ENCODE results near the gene PTK6. TPM values are rescaled to one million over a fixed set of nuclear protein-coding genes. Genes with fewer than 3 reads are reported as not detected.

PTK6 gene
- total RNA-seq, 4 donors from 2014 or later = under 0.01 TPM; not detected in 2

DNA sequence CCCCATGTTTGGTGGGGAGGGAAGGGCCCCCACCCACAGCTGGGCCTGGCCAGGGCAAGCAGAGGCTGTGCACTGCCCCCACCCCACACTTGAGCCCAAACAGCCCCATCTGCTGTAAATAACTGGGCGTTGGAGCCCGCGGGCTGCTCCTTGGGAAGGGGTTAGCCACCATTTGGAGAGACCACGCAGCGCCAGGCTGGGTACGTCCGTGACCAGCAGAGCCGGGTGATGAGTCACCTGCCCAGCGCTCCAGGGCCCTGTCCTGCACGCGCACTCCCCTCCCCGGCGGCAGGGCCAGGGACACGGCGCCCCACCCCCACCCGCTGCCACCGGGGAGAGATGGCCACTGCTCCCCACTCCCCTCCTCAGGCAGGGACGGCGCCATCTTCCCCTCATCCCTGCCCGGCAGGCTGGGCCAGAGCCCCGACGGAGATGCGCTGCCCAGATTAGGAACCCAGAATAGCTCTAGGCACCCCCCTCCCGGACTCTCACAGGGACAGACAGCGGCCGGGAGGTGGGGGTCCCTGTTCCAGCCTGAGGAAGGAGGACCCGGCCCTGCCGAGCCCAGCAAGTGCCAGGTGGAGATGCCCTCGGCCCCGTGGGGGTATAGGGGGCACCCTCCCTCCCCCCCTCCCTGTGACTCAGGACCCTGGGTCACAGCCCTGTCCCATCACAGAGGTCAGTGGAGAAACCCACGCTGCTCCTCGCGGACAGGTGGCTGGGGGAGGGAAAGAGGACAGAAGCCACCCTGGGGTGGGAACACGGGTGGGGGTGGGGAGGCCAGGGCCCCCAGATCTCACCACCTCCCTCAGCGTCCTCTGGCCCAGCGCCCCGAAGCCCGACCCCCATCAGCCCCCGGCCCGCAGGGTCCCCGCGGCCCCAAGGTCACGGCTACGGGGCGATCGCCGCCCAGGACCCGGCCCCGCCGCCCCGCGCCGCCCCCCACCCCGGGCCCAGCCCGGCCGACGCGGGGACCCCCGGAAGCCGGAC is 38.9 kb downstream of the PTK6 start:
- TF ChIP-seq POLR2A (IDR thresholded peaks at IDR 0.05) = no peak
- TF ChIP-seq, protein P1, sequence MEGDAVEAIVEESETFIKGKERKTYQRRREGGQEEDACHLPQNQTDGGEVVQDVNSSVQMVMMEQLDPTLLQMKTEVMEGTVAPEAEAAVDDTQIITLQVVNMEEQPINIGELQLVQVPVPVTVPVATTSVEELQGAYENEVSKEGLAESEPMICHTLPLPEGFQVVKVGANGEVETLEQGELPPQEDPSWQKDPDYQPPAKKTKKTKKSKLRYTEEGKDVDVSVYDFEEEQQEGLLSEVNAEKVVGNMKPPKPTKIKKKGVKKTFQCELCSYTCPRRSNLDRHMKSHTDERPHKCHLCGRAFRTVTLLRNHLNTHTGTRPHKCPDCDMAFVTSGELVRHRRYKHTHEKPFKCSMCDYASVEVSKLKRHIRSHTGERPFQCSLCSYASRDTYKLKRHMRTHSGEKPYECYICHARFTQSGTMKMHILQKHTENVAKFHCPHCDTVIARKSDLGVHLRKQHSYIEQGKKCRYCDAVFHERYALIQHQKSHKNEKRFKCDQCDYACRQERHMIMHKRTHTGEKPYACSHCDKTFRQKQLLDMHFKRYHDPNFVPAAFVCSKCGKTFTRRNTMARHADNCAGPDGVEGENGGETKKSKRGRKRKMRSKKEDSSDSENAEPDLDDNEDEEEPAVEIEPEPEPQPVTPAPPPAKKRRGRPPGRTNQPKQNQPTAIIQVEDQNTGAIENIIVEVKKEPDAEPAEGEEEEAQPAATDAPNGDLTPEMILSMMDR (IDR thresholded peaks at IDR 0.05) = no peak
- no peak for DNase-seq
- Histone ChIP-seq H3K4me3 (no peak overlapping the region), H3K27me3 (peaks cover 9 to 17% of the 10 kb centered on the region in 2 donors), H3K4me1 (peaks cover 0 to 10% of the 10 kb centered on the region in 2 donors), H3K36me3 (no peaks in the 10 kb centered on the region), H3K9me3 (no peaks in the 10 kb centered on the region), H3K27ac (no peak overlapping the region)
- intact Hi-C loops (cut with DNase I; ENCODE audit: low total_unique reads) = no loop called here

- Histone ChIP-seq H3K36me3 (no peaks in the 10 kb centered on the region), H3K27ac (no peak overlapping the region), H3K4me1 (peaks cover 0 to 10% of the 10 kb centered on the region in 2 donors), H3K9me3 (no peaks in the 10 kb centered on the region), H3K27me3 (peaks cover 9 to 17% of the 10 kb centered on the region in 2 donors), H3K4me3 (no peak overlapping the region)
- no peak for DNase-seq
- intact Hi-C loops (cut with DNase I; ENCODE audit: low total_unique reads) = no loop called here
- TF ChIP-seq, protein P1 (IDR thresholded peaks at IDR 0.05) = no peak
- TF ChIP-seq POLR2A (IDR thresholded peaks at IDR 0.05) = no peak
Observed at GRCh38 chr20:63497138-63497945, 39.8 kb downstream of the PTK6 start.

DNA sequence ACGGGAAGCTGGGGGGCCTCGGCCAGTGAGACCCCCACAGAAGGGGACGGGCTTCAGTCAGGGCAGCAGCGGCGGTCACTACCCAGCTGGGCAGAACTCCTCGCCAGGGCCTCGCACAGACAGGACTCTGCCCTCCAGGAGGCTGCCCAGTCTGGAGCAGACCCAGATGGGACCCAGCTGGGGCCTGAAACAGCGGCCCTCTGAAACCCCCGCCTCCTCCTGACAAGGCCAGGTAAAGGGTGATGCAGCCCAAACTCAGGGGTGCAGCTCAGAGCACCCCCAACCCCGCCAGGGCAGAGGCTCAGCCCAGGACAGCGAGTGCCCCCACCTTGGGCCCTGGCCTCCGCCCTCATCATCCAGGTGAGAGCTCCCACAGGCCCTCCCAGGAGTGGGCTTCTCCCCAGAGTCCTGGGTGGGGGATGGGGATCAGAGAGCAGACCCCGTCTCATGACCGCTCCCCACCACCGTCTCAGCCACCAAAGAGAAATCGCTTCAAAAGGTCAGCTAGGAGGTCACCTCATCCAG is 40.5 kb downstream of the PTK6 start:
- Histone ChIP-seq H3K27ac (no peak overlapping the region), H3K27me3 (peaks cover 9 to 17% of the 10 kb centered on the region in 2 donors), H3K36me3 (no peaks in the 10 kb centered on the region), H3K9me3 (no peaks in the 10 kb centered on the region), H3K4me3 (peak overlapping the region in 1 of 2 donors; percentile 17), H3K4me1 (peaks cover 0 to 10% of the 10 kb centered on the region in 2 donors)
- intact Hi-C loops (cut with DNase I; ENCODE audit: low total_unique reads) = no loop called here
- no peak for DNase-seq
- TF ChIP-seq, protein P1 (IDR thresholded peaks at IDR 0.05) = no peak
- no peak for TF ChIP-seq POLR2A (IDR thresholded peaks at IDR 0.05)

DNA sequence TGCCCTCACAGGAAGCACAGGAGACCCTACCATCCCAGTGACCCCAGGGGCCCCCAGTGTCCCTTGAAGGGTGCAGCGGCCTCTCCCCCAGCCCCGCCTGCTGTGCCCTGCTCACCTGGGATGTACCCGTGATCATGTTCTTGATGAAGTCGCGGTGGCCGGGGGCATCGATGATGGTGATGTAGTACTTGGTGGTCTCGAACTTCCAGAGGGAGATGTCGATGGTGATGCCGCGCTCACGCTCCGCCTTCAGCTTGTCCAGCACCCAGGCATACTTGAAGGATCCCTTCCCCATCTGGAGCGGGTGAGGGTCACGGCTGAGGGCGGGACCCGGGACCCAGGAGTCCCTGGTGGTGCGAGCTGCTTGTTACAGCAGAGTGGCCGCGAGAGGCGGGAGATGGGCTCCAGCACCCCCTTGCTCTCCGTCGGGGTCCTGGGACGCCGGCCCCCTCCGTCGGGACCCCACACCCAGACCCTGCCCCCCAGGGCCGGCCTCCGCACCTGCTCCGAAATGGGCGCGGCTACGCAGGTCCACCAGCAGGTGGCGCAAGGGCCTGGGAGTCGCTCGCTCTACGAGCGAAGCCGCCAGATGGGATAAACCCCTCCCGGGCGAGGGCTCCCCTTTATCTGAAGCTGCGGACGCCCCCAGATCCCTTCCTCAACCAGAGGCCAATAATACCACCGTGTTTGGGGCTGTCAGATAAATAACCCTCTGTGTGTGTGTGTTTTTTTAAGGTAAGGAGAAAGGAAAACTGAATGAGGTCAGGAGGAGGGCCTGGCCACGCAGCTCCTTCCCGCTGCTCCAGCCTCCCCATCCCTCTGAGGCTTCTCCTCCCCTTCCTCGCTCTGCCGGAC is 41.2 kb downstream of the PTK6 start:
- peak overlapping the region in 1 of 2 donors; percentile 17 for H3K4me3 ChIP-seq
- H3K4me1 ChIP-seq = peaks cover 0 to 10% of the 10 kb centered on the region in 2 donors
- DNase-seq = peak; percentile 51 to 58
- no peak overlapping the region for H3K27ac ChIP-seq
- no peak for TF ChIP-seq POLR2A (IDR thresholded peaks at IDR 0.05)
- TF ChIP-seq, protein P1 (IDR thresholded peaks at IDR 0.05) = peak; percentile 77 to 90 (median 80)
- peaks cover 9 to 17% of the 10 kb centered on the region in 2 donors for H3K27me3 ChIP-seq
- H3K36me3 ChIP-seq = no peaks in the 10 kb centered on the region
- H3K9me3 ChIP-seq = no peaks in the 10 kb centered on the region
- intact Hi-C loops (cut with DNase I; ENCODE audit: low total_unique reads) = no loop called here
